Measurements from ENCODE around the gene KLF11.
"Not testable (repeated sequence)": the region's sequence is repeated elsewhere in the genome, so short reads cannot be mapped to it uniquely, and the experiment has no call there.

- TF ChIP-seq, protein P1, sequence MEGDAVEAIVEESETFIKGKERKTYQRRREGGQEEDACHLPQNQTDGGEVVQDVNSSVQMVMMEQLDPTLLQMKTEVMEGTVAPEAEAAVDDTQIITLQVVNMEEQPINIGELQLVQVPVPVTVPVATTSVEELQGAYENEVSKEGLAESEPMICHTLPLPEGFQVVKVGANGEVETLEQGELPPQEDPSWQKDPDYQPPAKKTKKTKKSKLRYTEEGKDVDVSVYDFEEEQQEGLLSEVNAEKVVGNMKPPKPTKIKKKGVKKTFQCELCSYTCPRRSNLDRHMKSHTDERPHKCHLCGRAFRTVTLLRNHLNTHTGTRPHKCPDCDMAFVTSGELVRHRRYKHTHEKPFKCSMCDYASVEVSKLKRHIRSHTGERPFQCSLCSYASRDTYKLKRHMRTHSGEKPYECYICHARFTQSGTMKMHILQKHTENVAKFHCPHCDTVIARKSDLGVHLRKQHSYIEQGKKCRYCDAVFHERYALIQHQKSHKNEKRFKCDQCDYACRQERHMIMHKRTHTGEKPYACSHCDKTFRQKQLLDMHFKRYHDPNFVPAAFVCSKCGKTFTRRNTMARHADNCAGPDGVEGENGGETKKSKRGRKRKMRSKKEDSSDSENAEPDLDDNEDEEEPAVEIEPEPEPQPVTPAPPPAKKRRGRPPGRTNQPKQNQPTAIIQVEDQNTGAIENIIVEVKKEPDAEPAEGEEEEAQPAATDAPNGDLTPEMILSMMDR (IDR thresholded peaks at IDR 0.05): not testable (repeated sequence)
- not testable (repeated sequence) for TF ChIP-seq POLR2AphosphoS5 (IDR thresholded peaks at IDR 0.05)
These were observed 30.9 kb upstream of the KLF11 start for GRCh38 chr2:10012366-10012962.

Data from breast epithelium (tissue), 3 donors.